ENCODE measurements around the gene TSR3. TPM values are rescaled to one million over a fixed set of nuclear protein-coding genes. Genes with fewer than 3 reads are reported as not detected.

Gene TSR3
- total RNA-seq, 4 donors from 2014 or later, result 42.4 to 78.5 (median 61.9) TPM

GRCh38 chr16:1315081-1316032 is 36.3 kb downstream of the TSR3 start:
- ATAC-seq (ENCODE audit: low FRiP score), result no peak
- TF ChIP-seq CTCF (IDR thresholded peaks at IDR 0.05), result no peak
- no peak for DNase-seq (ENCODE audit: low spot score)

- TF ChIP-seq CTCF (IDR thresholded peaks at IDR 0.05), result no peak
- ATAC-seq (ENCODE audit: low FRiP score) (no peak), DNase-seq (ENCODE audit: low spot score) (no peak)
Observed at GRCh38 chr16:1314399-1315068, 37.1 kb downstream of the TSR3 start.

- ATAC-seq (ENCODE audit: low FRiP score), result no peak
- no peak for DNase-seq (ENCODE audit: low spot score)
- no peak for TF ChIP-seq CTCF (IDR thresholded peaks at IDR 0.05)
Observed at GRCh38 chr16:1313721-1314369, 37.8 kb downstream of the TSR3 start.

- no peak for TF ChIP-seq CTCF (IDR thresholded peaks at IDR 0.05)
- DNase-seq (ENCODE audit: low spot score) (no peak), ATAC-seq (ENCODE audit: low FRiP score) (no peak)
Observed at GRCh38 chr16:1312903-1313302, 38.8 kb downstream of the TSR3 start.

GRCh38 chr16:1312467-1312816 is 39.2 kb downstream of the TSR3 start:
- no peak for DNase-seq (ENCODE audit: low spot score)
- no peak for TF ChIP-seq CTCF (IDR thresholded peaks at IDR 0.05)
- ATAC-seq (ENCODE audit: low FRiP score), result no peak

GRCh38 chr16:1311738-1312466 is 39.8 kb downstream of the TSR3 start:
- no peak for DNase-seq (ENCODE audit: low spot score)
- TF ChIP-seq CTCF (IDR thresholded peaks at IDR 0.05), result no peak
- ATAC-seq (ENCODE audit: low FRiP score), result no peak

Data from omental fat pad (tissue), 4 donors.